GM12891 (cell line): Measurements from ENCODE around the gene TWSG1.

Experiments
- POLR2A ChIP-seq: IDR thresholded peaks from 2 replicates; pipeline ENCODE4 v1.6.1; 2011; ENCODE audit warnings: low read depth, low read length, control low read depth
- POLR2AphosphoS5 ChIP-seq: IDR thresholded peaks from 2 replicates; pipeline ENCODE4 v1.6.1; 2011; ENCODE audit warnings: low read depth, low read length, control low read depth
- POU2F2 ChIP-seq: IDR thresholded peaks from 2 replicates; pipeline ENCODE4 v1.6.1; 2011; ENCODE audit warnings: low read depth, mild to moderate bottlenecking, control low read depth, low read length, moderate library complexity
- SPI1 ChIP-seq: IDR thresholded peaks from 2 replicates; pipeline ENCODE4 v1.6.1; 2011; ENCODE audit warnings: low read depth, low read length, control low read depth
- TAF1 ChIP-seq: IDR thresholded peaks from 2 replicates; pipeline ENCODE4 v1.6.1; 2011; ENCODE audit warnings: low read depth, low read length, control low read depth

DNA sequence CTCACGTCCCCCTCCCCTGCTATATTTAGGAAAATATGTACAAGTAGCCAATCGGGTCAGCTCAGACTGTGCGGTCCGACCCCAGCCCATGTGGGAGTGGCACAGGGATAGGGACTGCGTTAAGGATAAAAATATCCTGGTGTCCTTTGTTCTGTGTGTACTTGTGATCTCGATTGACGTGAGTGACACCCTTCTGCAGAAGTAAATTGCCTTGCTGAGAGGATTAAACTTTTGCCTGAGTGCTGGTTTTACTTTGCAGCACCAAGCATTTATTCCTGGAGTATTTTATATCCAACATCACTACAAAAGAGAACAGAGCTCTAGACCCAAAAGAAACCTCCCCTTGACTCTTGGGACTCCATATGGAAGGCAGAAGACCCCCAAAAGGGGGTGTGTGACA, 112.8 kb downstream of the TWSG1 start:
- TF ChIP-seq POLR2A (no peak), TAF1 (no peak), POLR2AphosphoS5 (no peak), POU2F2 (no peak), SPI1 (no peak)
